HAP-1 (cell line): ENCODE data around the gene NOP14.

Experiments
- DNase-seq, 2 experiments: peaks; one replicate each; pipeline ENCODE4 v3.0.0-alpha.2; 2016 to 2020; ENCODE audit warnings: low spot score in 2 of 2
- H3K27me3 ChIP-seq: fragments of 250-450 bp; sonication (Bioruptor Pico); 2 replicates; pipeline ENCODE4 v1.5.1; 2020; ENCODE audit warnings: low read depth, mild to moderate bottlenecking, moderate library complexity
- H3K36me3 ChIP-seq: fragments of 250-450 bp; sonication (Bioruptor Pico); replicated peaks from 2 replicates; pipeline ENCODE4 v1.5.1; 2020; ENCODE audit warnings: mild to moderate bottlenecking
- H3K4me1 ChIP-seq: fragments of 250-450 bp; sonication (Bioruptor Pico); 2 replicates; pipeline ENCODE4 v1.5.1; 2020; ENCODE audit warnings: mild to moderate bottlenecking
- H3K4me3 ChIP-seq: fragments of 250-450 bp; sonication (Bioruptor Pico); 2 replicates; pipeline ENCODE4 v1.5.1; 2020; ENCODE audit warnings: mild to moderate bottlenecking, moderate library complexity
- H3K9me3 ChIP-seq: fragments of 250-450 bp; sonication (Bioruptor Pico); 2 replicates; pipeline ENCODE4 v1.5.1; 2020; ENCODE audit warnings: mild to moderate bottlenecking, moderate library complexity
- in situ Hi-C: fragments of 300-500 bp; cut with MboI; formaldehyde crosslinking; loops from 3 replicates; pipeline ENCODE4 v1.14.3; 2020; ENCODE audit warnings: low sequenced_read_pairs, inconsistent platforms, mixed read lengths

NOP14 gene

GRCh38 chr4:2934813-2935761 is 28.1 kb downstream of the NOP14 start:
- DNase-seq = peak; percentile 62 to 97
- no peaks in the 10 kb centered on the region for H3K27me3 ChIP-seq
- peak overlapping the region; percentile 81 for H3K4me3 ChIP-seq
- no peaks in the 10 kb centered on the region for H3K9me3 ChIP-seq
- peaks cover 73% of the 10 kb centered on the region for H3K36me3 ChIP-seq
- peaks cover 21% of the 10 kb centered on the region for H3K4me1 ChIP-seq
- in situ Hi-C loops = loop anchor here (10.0 kb wide), 1 partner anchor 170 kb away; no protein-coding TSS in a partner anchor

GRCh38 chr4:2934077-2934812 is 29.0 kb downstream of the NOP14 start:
- peaks cover 68% of the 10 kb centered on the region for H3K36me3 ChIP-seq
- no peaks in the 10 kb centered on the region for H3K9me3 ChIP-seq
- H3K27me3 ChIP-seq = no peaks in the 10 kb centered on the region
- H3K4me3 ChIP-seq = peak overlapping the region; percentile 81
- in situ Hi-C loops = loop anchor here (10.0 kb wide), 1 partner anchor 169 kb away; no protein-coding TSS in a partner anchor
- peaks cover 21% of the 10 kb centered on the region for H3K4me1 ChIP-seq
- peak in 1 of 2 experiments; percentile 64 for DNase-seq

GRCh38 chr4:2933566-2934076 is 29.6 kb downstream of the NOP14 start:
- Histone ChIP-seq H3K36me3 (peaks cover 68% of the 10 kb centered on the region), H3K4me3 (peak overlapping the region; percentile 59), H3K4me1 (peaks cover 21% of the 10 kb centered on the region), H3K9me3 (no peaks in the 10 kb centered on the region), H3K27me3 (no peaks in the 10 kb centered on the region)
- no peak for DNase-seq
- in situ Hi-C loops = loop anchor here (10.0 kb wide), 1 partner anchor 169 kb away; no protein-coding TSS in a partner anchor

- Histone ChIP-seq H3K27me3 (no peaks in the 10 kb centered on the region), H3K4me1 (peaks cover 21% of the 10 kb centered on the region), H3K9me3 (no peaks in the 10 kb centered on the region), H3K4me3 (peak overlapping the region; percentile 59), H3K36me3 (peaks cover 65% of the 10 kb centered on the region)
- in situ Hi-C loops = loop anchor here (10.0 kb wide), 1 partner anchor 168 kb away; no protein-coding TSS in a partner anchor
- peak in 1 of 2 experiments; percentile 15 for DNase-seq
Observed at GRCh38 chr4:2932951-2933565, 30.1 kb downstream of the NOP14 start.

GRCh38 chr4:2932321-2932950 is 30.8 kb downstream of the NOP14 start:
- H3K4me3 ChIP-seq = peak overlapping the region; percentile 59
- H3K4me1 ChIP-seq = peaks cover 21% of the 10 kb centered on the region
- H3K9me3 ChIP-seq = no peaks in the 10 kb centered on the region
- H3K27me3 ChIP-seq = no peaks in the 10 kb centered on the region
- peaks cover 59% of the 10 kb centered on the region for H3K36me3 ChIP-seq
- in situ Hi-C loops = loop anchor here (10.0 kb wide), 1 partner anchor 168 kb away; no protein-coding TSS in a partner anchor
- peak in 1 of 2 experiments; percentile 25 for DNase-seq

GRCh38 chr4:2931512-2932301 is 31.5 kb downstream of the NOP14 start:
- Histone ChIP-seq H3K27me3 (no peaks in the 10 kb centered on the region), H3K9me3 (no peaks in the 10 kb centered on the region), H3K4me1 (peaks cover 21% of the 10 kb centered on the region), H3K36me3 (peaks cover 57% of the 10 kb centered on the region), H3K4me3 (no peak overlapping the region)
- in situ Hi-C loops = loop anchor here (10.0 kb wide), 1 partner anchor 167 kb away; no protein-coding TSS in a partner anchor
- peak in 1 of 2 experiments; percentile 20 for DNase-seq

GRCh38 chr4:2930758-2931511 is 32.3 kb downstream of the NOP14 start:
- H3K4me1 ChIP-seq = peaks cover 15% of the 10 kb centered on the region
- H3K4me3 ChIP-seq = no peak overlapping the region
- H3K27me3 ChIP-seq = no peaks in the 10 kb centered on the region
- H3K36me3 ChIP-seq = peaks cover 55% of the 10 kb centered on the region
- no peaks in the 10 kb centered on the region for H3K9me3 ChIP-seq
- peak in 1 of 2 experiments; percentile 20 for DNase-seq
- in situ Hi-C loops = loop anchor here (10.0 kb wide), 1 partner anchor 166 kb away; no protein-coding TSS in a partner anchor

- peaks cover 12% of the 10 kb centered on the region for H3K4me1 ChIP-seq
- H3K4me3 ChIP-seq = no peak overlapping the region
- in situ Hi-C loops = loop anchor here (10.0 kb wide), 1 partner anchor 165 kb away; no protein-coding TSS in a partner anchor
- peak in 1 of 2 experiments; percentile 6 for DNase-seq
- no peaks in the 10 kb centered on the region for H3K9me3 ChIP-seq
- H3K27me3 ChIP-seq = no peaks in the 10 kb centered on the region
- H3K36me3 ChIP-seq = peaks cover 55% of the 10 kb centered on the region
Observed at GRCh38 chr4:2930135-2930757, 33.0 kb downstream of the NOP14 start.

- Histone ChIP-seq H3K9me3 (no peaks in the 10 kb centered on the region), H3K36me3 (peaks cover 55% of the 10 kb centered on the region), H3K27me3 (no peaks in the 10 kb centered on the region), H3K4me3 (no peak overlapping the region), H3K4me1 (peaks cover 12% of the 10 kb centered on the region)
- peak in 1 of 2 experiments; percentile 6 for DNase-seq
- in situ Hi-C loops = no loop called here
Observed at GRCh38 chr4:2929469-2929868, 33.7 kb downstream of the NOP14 start.

GRCh38 chr4:2928242-2929176 is 34.7 kb downstream of the NOP14 start:
- H3K9me3 ChIP-seq = no peaks in the 10 kb centered on the region
- peaks cover 8% of the 10 kb centered on the region for H3K4me1 ChIP-seq
- DNase-seq = peak in 1 of 2 experiments; percentile 9
- H3K36me3 ChIP-seq = peaks cover 62% of the 10 kb centered on the region
- in situ Hi-C loops = no loop called here
- no peak overlapping the region for H3K4me3 ChIP-seq
- no peaks in the 10 kb centered on the region for H3K27me3 ChIP-seq
